Progenitor cell of endocrine pancreas (in vitro differentiated cells): Measurements from ENCODE around the gene RND1. TPM values are rescaled to one million over a fixed set of nuclear protein-coding genes. Genes with fewer than 3 reads are reported as not detected.
"Not testable (repeated sequence)": the region's sequence is repeated elsewhere in the genome, so short reads cannot be mapped to it uniquely, and the experiment has no call there.

Experiments used
- DNase-seq: peaks from one replicate; pipeline ENCODE4 v3.0.0; 2021; ENCODE audit warnings: low spot score; ENCODE audit not compliant: unreplicated experiment
- H3K27ac Mint-ChIP-seq: 2 replicates; pipeline ENCODE4 v1.8.0; 2021; ENCODE audit warnings: mild to moderate bottlenecking, moderate library complexity, mixed read lengths
- H3K27me3 Mint-ChIP-seq: 2 replicates; pipeline ENCODE4 v1.8.0; 2021; ENCODE audit warnings: mixed read lengths
- H3K36me3 Mint-ChIP-seq: 2 replicates; pipeline ENCODE4 v1.8.0; 2022; ENCODE audit warnings: mixed read lengths; ENCODE audit not compliant: insufficient read depth
- H3K4me1 Mint-ChIP-seq: 2 replicates; pipeline ENCODE4 v1.8.0; 2021; ENCODE audit warnings: low read depth, mixed read lengths
- H3K4me3 Mint-ChIP-seq: 2 replicates; pipeline ENCODE4 v1.8.0; 2021; ENCODE audit warnings: low read depth, mild to moderate bottlenecking, moderate library complexity, mixed read lengths
- H3K9me3 Mint-ChIP-seq: 2 replicates; pipeline ENCODE4 v1.8.0; 2021; ENCODE audit warnings: low read depth, mixed read lengths
- total RNA-seq: library from RNA; stranded (reverse); gene quantifications from 2 replicates; pipeline ENCODE4 v1.2.1, GENCODE V29; 2021
- TF ChIP-seq, protein P1 (sequence below): fragments of 200-600 bp; sonication (generic); IDR thresholded peaks from one replicate; pipeline ENCODE4 v1.5.0; 2021; ENCODE audit warnings: antibody characterized with exemption, mild to moderate bottlenecking; ENCODE audit not compliant: unreplicated experiment

The RND1 gene
- total RNA-seq, 1 donor from 2014 or later = 12.5 TPM

GRCh38 chr12:48852734-48853688, 12.7 kb downstream of the RND1 start:
- Mint-ChIP-seq H3K27me3 (no peaks in the 10 kb centered on the region), H3K4me1 (peaks cover 20% of the 10 kb centered on the region), H3K36me3 (no peaks in the 10 kb centered on the region), H3K4me3 (peak overlapping the region; percentile 97), H3K27ac (peak overlapping the region; percentile 96), H3K9me3 (no peaks in the 10 kb centered on the region)
- TF ChIP-seq, protein P1, sequence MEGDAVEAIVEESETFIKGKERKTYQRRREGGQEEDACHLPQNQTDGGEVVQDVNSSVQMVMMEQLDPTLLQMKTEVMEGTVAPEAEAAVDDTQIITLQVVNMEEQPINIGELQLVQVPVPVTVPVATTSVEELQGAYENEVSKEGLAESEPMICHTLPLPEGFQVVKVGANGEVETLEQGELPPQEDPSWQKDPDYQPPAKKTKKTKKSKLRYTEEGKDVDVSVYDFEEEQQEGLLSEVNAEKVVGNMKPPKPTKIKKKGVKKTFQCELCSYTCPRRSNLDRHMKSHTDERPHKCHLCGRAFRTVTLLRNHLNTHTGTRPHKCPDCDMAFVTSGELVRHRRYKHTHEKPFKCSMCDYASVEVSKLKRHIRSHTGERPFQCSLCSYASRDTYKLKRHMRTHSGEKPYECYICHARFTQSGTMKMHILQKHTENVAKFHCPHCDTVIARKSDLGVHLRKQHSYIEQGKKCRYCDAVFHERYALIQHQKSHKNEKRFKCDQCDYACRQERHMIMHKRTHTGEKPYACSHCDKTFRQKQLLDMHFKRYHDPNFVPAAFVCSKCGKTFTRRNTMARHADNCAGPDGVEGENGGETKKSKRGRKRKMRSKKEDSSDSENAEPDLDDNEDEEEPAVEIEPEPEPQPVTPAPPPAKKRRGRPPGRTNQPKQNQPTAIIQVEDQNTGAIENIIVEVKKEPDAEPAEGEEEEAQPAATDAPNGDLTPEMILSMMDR = peak; percentile 92
- peak; percentile 79 for DNase-seq

GRCh38 chr12:48851883-48852733, 13.6 kb downstream of the RND1 start, which contains the start of gene DDX23:
TSS of gene DDX23 (minus strand) at chr12:48852163. CDS start at chr12:48845782, 6,381 bp downstream.
- TF ChIP-seq, protein P1 = no peak
- peak within 1 kb of the TSS; percentile 97 for H3K4me3 Mint-ChIP-seq
- H3K9me3 Mint-ChIP-seq = no peaks in the 10 kb centered on the region
- no peaks in the 10 kb centered on the region for H3K27me3 Mint-ChIP-seq
- peak within 1 kb of the TSS; percentile 96 for H3K27ac Mint-ChIP-seq
- peaks cover 20% of the 10 kb centered on the region for H3K4me1 Mint-ChIP-seq
- H3K36me3 Mint-ChIP-seq = no peaks in the 10 kb centered on the region
- peak; percentile 84 for DNase-seq

GRCh38 chr12:48842021-48842420, 23.6 kb downstream of the RND1 start:
- DNase-seq, H3K27me3 Mint-ChIP-seq, H3K4me3 Mint-ChIP-seq, H3K27ac Mint-ChIP-seq, H3K4me1 Mint-ChIP-seq, H3K9me3 Mint-ChIP-seq: not testable (repeated sequence)
- H3K36me3 Mint-ChIP-seq = peaks cover 25% of the 10 kb centered on the region

GRCh38 chr12:48838048-48838447, 27.6 kb downstream of the RND1 start:
- TF ChIP-seq, protein P1 = no peak

DNA sequence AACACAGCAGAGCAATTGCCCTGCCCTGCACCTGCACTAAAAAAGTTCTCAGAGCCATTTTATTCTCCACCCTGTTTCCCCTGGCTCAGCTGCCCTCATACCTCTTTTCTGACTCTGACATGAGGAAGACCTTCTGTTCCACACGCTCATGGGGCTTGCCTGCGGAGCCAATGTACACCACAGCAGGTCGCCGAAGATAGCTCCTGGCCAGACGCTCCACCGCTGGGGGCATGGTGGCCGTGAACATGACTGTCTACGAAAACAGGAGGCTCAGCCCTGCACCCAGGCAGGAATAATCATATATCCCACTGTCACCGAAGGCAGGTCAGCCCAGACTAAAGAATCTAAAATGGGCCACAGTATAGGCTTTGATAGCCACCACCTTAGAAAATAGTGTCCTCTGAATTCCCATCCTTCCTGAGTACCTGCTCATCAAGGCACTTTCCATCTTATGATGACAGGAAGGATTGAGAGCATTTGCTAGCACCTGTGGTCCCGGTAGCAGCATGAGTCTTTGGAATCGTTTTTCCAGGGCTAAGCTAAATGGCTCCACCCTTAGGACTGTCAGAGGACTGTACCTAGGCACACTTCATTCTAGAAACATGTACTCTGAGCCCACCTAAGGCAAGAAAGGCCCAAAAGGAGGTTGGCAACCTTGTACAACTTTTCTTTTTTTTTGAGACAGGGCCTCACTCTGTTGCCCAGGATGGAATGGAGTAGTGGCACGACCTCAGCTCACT, 33.2 kb downstream of the RND1 start:
- Mint-ChIP-seq H3K4me1 (no peaks in the 10 kb centered on the region), H3K36me3 (peaks cover 28% of the 10 kb centered on the region), H3K9me3 (no peaks in the 10 kb centered on the region), H3K27ac (no peak overlapping the region), H3K27me3 (no peaks in the 10 kb centered on the region), H3K4me3 (no peak overlapping the region)
- DNase-seq = no peak
- TF ChIP-seq, protein P1 = no peak

More at GRCh38 chr12:48838048-48838447, 27.6 kb downstream of the RND1 start:
- no peaks in the 10 kb centered on the region for H3K27me3 Mint-ChIP-seq
- H3K4me3 Mint-ChIP-seq = no peak overlapping the region
- no peaks in the 10 kb centered on the region for H3K4me1 Mint-ChIP-seq
- no peak overlapping the region for H3K27ac Mint-ChIP-seq
- H3K9me3 Mint-ChIP-seq = no peaks in the 10 kb centered on the region
- no peak for DNase-seq
- peaks cover 26% of the 10 kb centered on the region for H3K36me3 Mint-ChIP-seq
